Endothelial cell (in vitro differentiated cells): ENCODE results near the gene XRRA1. TPM values are rescaled to one million over a fixed set of nuclear protein-coding genes. Genes with fewer than 3 reads are reported as not detected.
"Not testable (repeated sequence)": the region's sequence is repeated elsewhere in the genome, so short reads cannot be mapped to it uniquely, and the experiment has no call there.

ENCODE experiments used
- DNase-seq: peaks from one replicate; pipeline ENCODE4 v3.0.0; 2021; ENCODE audit warnings: low spot score
- H3K27ac Mint-ChIP-seq: one replicate; pipeline ENCODE4 v1.8.0; 2021; ENCODE audit warnings: mixed read lengths, inconsistent platforms; ENCODE audit not compliant: unreplicated experiment
- H3K27me3 Mint-ChIP-seq: one replicate; pipeline ENCODE4 v1.8.0; 2021; ENCODE audit warnings: mild to moderate bottlenecking, moderate library complexity, mixed read lengths, inconsistent platforms; ENCODE audit not compliant: unreplicated experiment
- H3K36me3 Mint-ChIP-seq: one replicate; pipeline ENCODE4 v1.8.0; 2021; ENCODE audit warnings: mild to moderate bottlenecking, low read depth, mixed read lengths, inconsistent platforms; ENCODE audit not compliant: unreplicated experiment
- H3K4me1 Mint-ChIP-seq: one replicate; pipeline ENCODE4 v1.8.0; 2021; ENCODE audit warnings: mild to moderate bottlenecking, mixed read lengths, inconsistent platforms; ENCODE audit not compliant: unreplicated experiment
- H3K4me3 Mint-ChIP-seq: one replicate; pipeline ENCODE4 v1.8.0; 2021; ENCODE audit warnings: mild to moderate bottlenecking, mixed read lengths, inconsistent platforms; ENCODE audit not compliant: unreplicated experiment
- H3K9me3 Mint-ChIP-seq: one replicate; pipeline ENCODE4 v1.8.0; 2021; ENCODE audit warnings: mixed read lengths, inconsistent platforms; ENCODE audit not compliant: unreplicated experiment
- total RNA-seq: library from RNA; stranded (reverse); fragmentation: NEBNext Ultra II Directional; extraction: Animal tissue kit (Norgen Biotek cat#: 25700); gene quantifications from one replicate; pipeline ENCODE4 v1.2.1, GENCODE V29; 2021; ENCODE audit not compliant: unreplicated experiment
- TF ChIP-seq, protein P1 (sequence below): fragments of 200-600 bp; sonication (generic); IDR thresholded peaks from one replicate; pipeline ENCODE4 v1.5.0; 2021; ENCODE audit warnings: antibody characterized with exemption; ENCODE audit not compliant: unreplicated experiment

XRRA1 gene
- total RNA-seq, 1 donor from 2014 or later, result 8.0 TPM

DNA sequence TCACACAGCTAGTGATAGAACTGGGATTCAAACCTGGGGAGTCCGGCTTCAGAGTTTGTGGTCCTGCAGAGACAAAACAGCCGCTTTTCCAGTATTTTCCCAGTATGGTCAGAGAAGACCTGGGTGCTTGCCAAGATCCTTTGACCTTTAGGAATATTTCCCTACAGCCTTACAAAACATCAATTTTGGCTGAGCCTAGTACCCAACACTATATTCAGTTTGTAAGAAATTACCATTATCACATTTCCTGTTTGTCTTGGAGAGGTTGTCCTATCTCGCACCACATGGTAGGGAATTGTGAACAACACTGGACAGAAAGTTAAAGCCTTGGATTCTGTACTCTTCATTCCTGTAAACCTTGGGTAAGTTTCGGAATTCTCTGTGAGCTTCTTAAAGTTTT, 29.1 kb upstream of the XRRA1 start:
- Mint-ChIP-seq H3K4me1 (peaks cover 18% of the 10 kb centered on the region), H3K9me3 (no peaks in the 10 kb centered on the region), H3K27me3 (no peaks in the 10 kb centered on the region), H3K4me3 (no peak overlapping the region), H3K27ac (no peak overlapping the region), H3K36me3 (peaks cover 23% of the 10 kb centered on the region)
- DNase-seq, result no peak
- TF ChIP-seq, protein P1, sequence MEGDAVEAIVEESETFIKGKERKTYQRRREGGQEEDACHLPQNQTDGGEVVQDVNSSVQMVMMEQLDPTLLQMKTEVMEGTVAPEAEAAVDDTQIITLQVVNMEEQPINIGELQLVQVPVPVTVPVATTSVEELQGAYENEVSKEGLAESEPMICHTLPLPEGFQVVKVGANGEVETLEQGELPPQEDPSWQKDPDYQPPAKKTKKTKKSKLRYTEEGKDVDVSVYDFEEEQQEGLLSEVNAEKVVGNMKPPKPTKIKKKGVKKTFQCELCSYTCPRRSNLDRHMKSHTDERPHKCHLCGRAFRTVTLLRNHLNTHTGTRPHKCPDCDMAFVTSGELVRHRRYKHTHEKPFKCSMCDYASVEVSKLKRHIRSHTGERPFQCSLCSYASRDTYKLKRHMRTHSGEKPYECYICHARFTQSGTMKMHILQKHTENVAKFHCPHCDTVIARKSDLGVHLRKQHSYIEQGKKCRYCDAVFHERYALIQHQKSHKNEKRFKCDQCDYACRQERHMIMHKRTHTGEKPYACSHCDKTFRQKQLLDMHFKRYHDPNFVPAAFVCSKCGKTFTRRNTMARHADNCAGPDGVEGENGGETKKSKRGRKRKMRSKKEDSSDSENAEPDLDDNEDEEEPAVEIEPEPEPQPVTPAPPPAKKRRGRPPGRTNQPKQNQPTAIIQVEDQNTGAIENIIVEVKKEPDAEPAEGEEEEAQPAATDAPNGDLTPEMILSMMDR, result no peak

DNA sequence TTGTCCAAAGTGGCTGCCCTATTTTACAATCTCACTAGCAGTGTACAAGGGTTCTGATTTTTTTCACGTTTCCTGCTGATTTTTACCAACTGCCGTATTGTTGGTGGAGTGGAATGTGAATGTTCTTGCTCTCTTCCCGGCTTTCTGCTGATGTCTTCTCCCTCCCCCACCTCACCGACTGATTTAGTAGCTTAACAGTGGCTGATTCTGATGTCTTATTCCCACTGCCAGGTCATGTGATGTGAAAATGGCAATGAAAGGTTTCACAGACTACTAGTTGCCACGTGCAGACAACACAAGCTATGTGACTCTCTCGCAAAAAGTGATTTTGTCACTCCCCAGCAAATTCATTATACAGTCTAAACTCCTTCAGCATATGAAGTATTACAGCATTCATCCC, 22.5 kb upstream of the XRRA1 start:
- H3K27ac Mint-ChIP-seq, result no peak overlapping the region
- peak overlapping the region; percentile 24 for H3K4me3 Mint-ChIP-seq
- H3K27me3 Mint-ChIP-seq, result no peaks in the 10 kb centered on the region
- peaks cover 9% of the 10 kb centered on the region for H3K4me1 Mint-ChIP-seq
- TF ChIP-seq, protein P1, result no peak
- peaks cover 28% of the 10 kb centered on the region for H3K36me3 Mint-ChIP-seq
- no peak for DNase-seq
- no peaks in the 10 kb centered on the region for H3K9me3 Mint-ChIP-seq

DNA sequence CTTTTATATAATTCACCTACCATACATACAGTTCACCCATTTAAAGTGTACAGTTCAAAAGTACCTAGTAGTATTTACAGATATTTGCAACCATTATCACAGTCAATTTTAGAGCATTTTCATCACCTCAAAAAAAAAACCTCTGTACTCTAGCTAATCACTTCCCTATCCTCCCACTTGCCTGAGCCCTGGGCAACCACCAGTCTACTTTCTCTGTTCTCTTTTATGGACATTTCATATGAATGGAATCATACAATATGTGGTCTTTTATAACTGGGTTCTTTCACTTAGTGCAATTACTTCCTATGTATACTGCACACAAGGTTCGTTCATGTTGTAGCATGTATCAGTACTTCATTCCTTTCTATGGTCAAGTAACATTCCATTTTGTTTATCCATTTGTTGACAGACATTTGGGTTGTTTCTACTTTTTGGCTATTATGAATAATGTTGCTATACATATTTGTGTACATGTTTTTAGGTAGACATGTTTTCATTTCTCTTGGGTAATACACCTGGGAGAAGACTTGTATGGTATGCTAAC, 22.0 kb upstream of the XRRA1 start:
- Mint-ChIP-seq H3K27ac (no peak overlapping the region), H3K4me1 (peaks cover 9% of the 10 kb centered on the region), H3K9me3 (no peaks in the 10 kb centered on the region), H3K27me3 (no peaks in the 10 kb centered on the region), H3K4me3 (no peak overlapping the region), H3K36me3 (peaks cover 30% of the 10 kb centered on the region)
- DNase-seq, result no peak
- TF ChIP-seq, protein P1, result no peak

GRCh38 chr11:74966651-74967050, 17.8 kb upstream of the XRRA1 start:
- H3K9me3 Mint-ChIP-seq, result no peaks in the 10 kb centered on the region
- no peaks in the 10 kb centered on the region for H3K27me3 Mint-ChIP-seq
- no peak for DNase-seq
- TF ChIP-seq, protein P1, result no peak
- H3K4me3 Mint-ChIP-seq, result no peak overlapping the region
- H3K27ac Mint-ChIP-seq, result no peak overlapping the region
- H3K4me1 Mint-ChIP-seq, result no peaks in the 10 kb centered on the region
- peaks cover 15% of the 10 kb centered on the region for H3K36me3 Mint-ChIP-seq

- not testable (repeated sequence) for H3K27ac Mint-ChIP-seq, H3K36me3 Mint-ChIP-seq, H3K4me3 Mint-ChIP-seq, DNase-seq, H3K9me3 Mint-ChIP-seq, H3K27me3 Mint-ChIP-seq
- peaks cover 18% of the 10 kb centered on the region for H3K4me1 Mint-ChIP-seq
Observed at GRCh38 chr11:74960128-74960527, 11.2 kb upstream of the XRRA1 start.
